NCI-H1436 treated with DMSO at 0.1 percent for 48 hours (cell line): ENCODE results near the gene PCYT1B.

Experiments used
- DNase-seq: peaks from one replicate; lab custom pipeline; 2025; lab: John Stamatoyannopoulos, UW

The PCYT1B gene

GRCh38 chrX:24525455-24525854, 121.7 kb downstream of the PCYT1B start:
- DNase-seq, result no peak

GRCh38 chrX:24520472-24520871, 126.7 kb downstream of the PCYT1B start:
- DNase-seq, result no peak

- no peak for DNase-seq
Measured at GRCh38 chrX:24515447-24515846, 131.7 kb downstream of the PCYT1B start.

GRCh38 chrX:24513416-24513815, 133.7 kb downstream of the PCYT1B start:
- DNase-seq, result no peak

- no peak for DNase-seq
Measured at GRCh38 chrX:24508375-24508774, 138.8 kb downstream of the PCYT1B start.
